ENCODE measurements around the gene HSPA12B. TPM values are rescaled to one million over a fixed set of nuclear protein-coding genes. Genes with fewer than 3 reads are reported as not detected.
A peak's percentile ranks its signal among the peaks of the same experiment; 100 is the strongest.

HSPA12B gene
- total and polyA plus RNA-seq, 2 of the 13 experiments (the other 11 are each of a cell fraction or from before 2014, with no cell fraction given), result 0.01 TPM; not detected in 1

DNA sequence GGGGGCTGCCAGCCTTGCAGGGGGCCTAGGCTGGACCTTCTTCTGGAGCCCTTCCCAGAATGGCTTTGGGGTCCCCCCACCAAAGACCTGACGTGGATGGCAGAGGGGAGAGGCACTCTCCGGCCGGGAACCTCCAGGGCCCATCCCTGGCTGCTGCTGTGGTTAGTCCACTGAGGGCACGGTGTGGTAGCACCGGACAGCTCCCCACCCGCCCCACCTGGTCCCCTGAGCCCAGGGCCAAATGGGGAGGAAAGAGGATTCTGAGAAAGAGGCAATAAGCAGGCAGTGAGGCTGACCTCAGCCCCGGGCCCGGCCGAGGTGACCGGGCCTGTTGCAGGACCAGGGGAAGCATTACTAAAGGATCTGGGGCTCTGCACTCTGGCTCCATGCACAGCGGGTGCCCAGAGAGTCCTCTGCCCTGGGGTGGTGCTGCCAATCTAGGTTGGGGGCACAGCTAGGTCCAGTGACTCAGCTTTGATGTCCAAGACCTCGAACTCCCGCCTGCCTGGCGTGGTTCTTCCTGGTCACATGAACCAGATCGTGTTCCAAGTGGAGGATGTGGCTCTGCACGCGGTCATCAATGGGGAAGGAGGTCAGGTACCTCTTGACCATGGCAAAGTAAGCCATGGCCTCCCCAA lies 51.9 kb downstream of the HSPA12B start (continued):
- TF ChIP-seq NRL (CRISPR knock-in tag; IDR thresholded peaks at IDR 0.05; ENCODE audit: borderline replicate concordance) (0 out of 2 replicates have a peak, but pooled peaks have one; percentile 63), RBM22 (optimal IDR thresholded peaks at IDR 0.05; ENCODE audit: low read length) (peak; percentile 27), YEATS4 (CRISPR knock-in tag; IDR thresholded peaks at IDR 0.05; ENCODE audit: borderline replicate concordance) (no peak), RBFOX2 (IDR thresholded peaks at IDR 0.05; ENCODE audit: low read depth, low read length) (peak; percentile 43; the same call in 1 of the 2 replicates), TBL1XR1 (IDR thresholded peaks at IDR 0.05; ENCODE audit: borderline replicate concordance, low read length, partially characterized antibody) (no peak), FOXK2 (IDR thresholded peaks at IDR 0.05) (no peak)
- TF ChIP-seq, protein P1, sequence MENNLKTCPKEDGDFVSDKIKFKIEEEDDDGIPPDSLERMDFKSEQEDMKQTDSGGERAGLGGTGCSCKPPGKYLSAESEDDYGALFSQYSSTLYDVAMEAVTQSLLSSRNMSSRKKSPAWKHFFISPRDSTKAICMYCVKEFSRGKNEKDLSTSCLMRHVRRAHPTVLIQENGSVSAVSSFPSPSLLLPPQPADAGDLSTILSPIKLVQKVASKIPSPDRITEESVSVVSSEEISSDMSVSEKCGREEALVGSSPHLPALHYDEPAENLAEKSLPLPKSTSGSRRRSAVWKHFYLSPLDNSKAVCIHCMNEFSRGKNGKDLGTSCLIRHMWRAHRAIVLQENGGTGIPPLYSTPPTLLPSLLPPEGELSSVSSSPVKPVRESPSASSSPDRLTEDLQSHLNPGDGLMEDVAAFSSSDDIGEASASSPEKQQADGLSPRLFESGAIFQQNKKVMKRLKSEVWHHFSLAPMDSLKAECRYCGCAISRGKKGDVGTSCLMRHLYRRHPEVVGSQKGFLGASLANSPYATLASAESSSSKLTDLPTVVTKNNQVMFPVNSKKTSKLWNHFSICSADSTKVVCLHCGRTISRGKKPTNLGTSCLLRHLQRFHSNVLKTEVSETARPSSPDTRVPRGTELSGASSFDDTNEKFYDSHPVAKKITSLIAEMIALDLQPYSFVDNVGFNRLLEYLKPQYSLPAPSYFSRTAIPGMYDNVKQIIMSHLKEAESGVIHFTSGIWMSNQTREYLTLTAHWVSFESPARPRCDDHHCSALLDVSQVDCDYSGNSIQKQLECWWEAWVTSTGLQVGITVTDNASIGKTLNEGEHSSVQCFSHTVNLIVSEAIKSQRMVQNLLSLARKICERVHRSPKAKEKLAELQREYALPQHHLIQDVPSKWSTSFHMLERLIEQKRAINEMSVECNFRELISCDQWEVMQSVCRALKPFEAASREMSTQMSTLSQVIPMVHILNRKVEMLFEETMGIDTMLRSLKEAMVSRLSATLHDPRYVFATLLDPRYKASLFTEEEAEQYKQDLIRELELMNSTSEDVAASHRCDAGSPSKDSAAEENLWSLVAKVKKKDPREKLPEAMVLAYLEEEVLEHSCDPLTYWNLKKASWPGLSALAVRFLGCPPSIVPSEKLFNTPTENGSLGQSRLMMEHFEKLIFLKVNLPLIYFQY (CRISPR knock-in tag; IDR thresholded peaks at IDR 0.05; ENCODE audit: borderline replicate concordance), result no peak

DNA sequence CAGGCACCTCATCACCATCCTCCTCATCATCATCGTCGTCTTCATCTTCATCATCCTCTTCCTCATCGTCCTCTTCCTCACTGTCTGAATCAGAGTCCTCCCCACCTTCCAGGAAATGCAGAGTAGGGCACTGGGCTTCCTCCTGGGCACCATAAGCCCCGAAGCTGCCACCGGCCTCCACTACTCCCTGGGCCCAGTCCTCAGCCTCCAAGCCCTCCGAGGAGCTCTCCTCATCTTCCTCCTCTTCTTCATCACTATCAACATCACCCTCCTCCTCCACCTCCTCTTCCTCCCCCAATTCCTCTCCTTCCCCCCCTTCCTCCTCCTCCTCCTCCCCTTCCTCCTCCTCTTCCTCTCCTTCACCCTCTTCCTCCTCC lies 52.4 kb downstream of the HSPA12B start:
- peaks cover 0 to 18% of the 10 kb centered on the region in 2 experiments; a peak in 3 of 5 replicates for H3K27me3 ChIP-seq (ENCODE audit: control insufficient read depth in 1 of 2, insufficient read depth in 2 of 2, low read length in 2 of 2)
- DNase-seq (ENCODE audit: low spot score), result no peak
- in situ Hi-C loops (cut with HindIII; ENCODE audit: extremely low pct_ligation_motif_present, low pct_unique_long_range_greater_than_20kb), result loop anchor here (5.0 kb wide), 2 partner anchors 32 to 62 kb away; partner anchors contain the start of gene MAVS
- ChIA-PET POLR2A (interaction anchor here (7.6 to 10.4 kb wide), 2 partner anchors 17 to 35 kb away, joined by 74 to 134 read pairs; partner anchors contain the start of genes ADISSP and AP5S1), CTCF (ENCODE audit: low intra/inter-chr PET ratio, low total read pairs) (interaction anchor here (4.6 kb wide), 1 partner anchor 34 kb away, joined by 119 read pairs; the partner anchor contains the start of gene AP5S1)
- H3K79me2 ChIP-seq (ENCODE audit: insufficient read depth, low read length), result peaks cover 9% of the 10 kb centered on the region
- no peaks in the 10 kb centered on the region for H3K36me3 ChIP-seq (replicated peaks in 1 of 2; ENCODE audit: control insufficient read depth in 1 of 2, insufficient read depth in 2 of 2, low read length in 2 of 2)
- H3K27ac ChIP-seq (ENCODE audit: extremely low read length, insufficient read depth, low read length), result no peak overlapping the region
- no peaks in the 10 kb centered on the region for H3K9me3 ChIP-seq (ENCODE audit: low read length)
- 95% methylated on average over 6 of the region's 6 CpGs for WGBS (ENCODE audit: low lambda C conversion rate)
- H3K9ac ChIP-seq (ENCODE audit: insufficient read depth, low read depth, low read length), result no peak overlapping the region
- H4K20me1 ChIP-seq (ENCODE audit: insufficient read depth, low read length), result peaks cover 5% of the 10 kb centered on the region; the same call in 1 of the 2 replicates
- no peak for FAIRE-seq
- no peak overlapping the region for H3K4me3 ChIP-seq (replicated peaks in 1 of 3; ENCODE audit: insufficient read depth in 1 of 3, low read depth in 2 of 3, low read length in 3 of 3)
- no peak for ATAC-seq
- intact Hi-C loops (cut with micrococcal nuclease; ENCODE audit: unreplicated experiment), result loop anchor here (5.0 kb wide), 1 partner anchor 307 kb away; no protein-coding TSS in a partner anchor
- H2AFZ ChIP-seq (ENCODE audit: low read length), result no peak overlapping the region
- BruUV-seq (replicated peaks), result no TSS peak
- H3K4me2 ChIP-seq (ENCODE audit: low read depth, low read length), result peak overlapping the region; percentile 94
- H3K4me1 ChIP-seq (ENCODE audit: insufficient read depth, low read length), result peaks cover 83% of the 10 kb centered on the region
- TF ChIP-seq, protein P2, sequence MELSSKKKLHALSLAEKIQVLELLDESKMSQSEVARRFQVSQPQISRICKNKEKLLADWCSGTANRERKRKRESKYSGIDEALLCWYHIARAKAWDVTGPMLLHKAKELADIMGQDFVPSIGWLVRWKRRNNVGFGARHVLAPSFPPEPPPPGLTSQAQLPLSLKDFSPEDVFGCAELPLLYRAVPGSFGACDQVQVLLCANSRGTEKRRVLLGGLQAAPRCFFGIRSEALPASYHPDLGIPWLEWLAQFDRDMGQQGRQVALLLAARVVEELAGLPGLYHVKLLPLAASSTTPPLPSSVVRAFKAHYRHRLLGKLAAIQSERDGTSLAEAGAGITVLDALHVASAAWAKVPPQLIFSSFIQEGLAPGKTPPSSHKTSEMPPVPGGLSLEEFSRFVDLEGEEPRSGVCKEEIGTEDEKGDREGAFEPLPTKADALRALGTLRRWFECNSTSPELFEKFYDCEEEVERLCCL (CRISPR knock-in tag; IDR thresholded peaks at IDR 0.05; ENCODE audit: borderline replicate concordance), result no peak
- TF ChIP-seq HIVEP1 (CRISPR knock-in tag; IDR thresholded peaks at IDR 0.05) (no peak), KLF16 (CRISPR knock-in tag; IDR thresholded peaks at IDR 0.05) (no peak), RBM22 (optimal IDR thresholded peaks at IDR 0.05; ENCODE audit: low read length) (peak; percentile 3), ZNF263 (CRISPR knock-in tag; IDR thresholded peaks at IDR 0.05) (peak; percentile 92)
- TF ChIP-seq, protein P3, sequence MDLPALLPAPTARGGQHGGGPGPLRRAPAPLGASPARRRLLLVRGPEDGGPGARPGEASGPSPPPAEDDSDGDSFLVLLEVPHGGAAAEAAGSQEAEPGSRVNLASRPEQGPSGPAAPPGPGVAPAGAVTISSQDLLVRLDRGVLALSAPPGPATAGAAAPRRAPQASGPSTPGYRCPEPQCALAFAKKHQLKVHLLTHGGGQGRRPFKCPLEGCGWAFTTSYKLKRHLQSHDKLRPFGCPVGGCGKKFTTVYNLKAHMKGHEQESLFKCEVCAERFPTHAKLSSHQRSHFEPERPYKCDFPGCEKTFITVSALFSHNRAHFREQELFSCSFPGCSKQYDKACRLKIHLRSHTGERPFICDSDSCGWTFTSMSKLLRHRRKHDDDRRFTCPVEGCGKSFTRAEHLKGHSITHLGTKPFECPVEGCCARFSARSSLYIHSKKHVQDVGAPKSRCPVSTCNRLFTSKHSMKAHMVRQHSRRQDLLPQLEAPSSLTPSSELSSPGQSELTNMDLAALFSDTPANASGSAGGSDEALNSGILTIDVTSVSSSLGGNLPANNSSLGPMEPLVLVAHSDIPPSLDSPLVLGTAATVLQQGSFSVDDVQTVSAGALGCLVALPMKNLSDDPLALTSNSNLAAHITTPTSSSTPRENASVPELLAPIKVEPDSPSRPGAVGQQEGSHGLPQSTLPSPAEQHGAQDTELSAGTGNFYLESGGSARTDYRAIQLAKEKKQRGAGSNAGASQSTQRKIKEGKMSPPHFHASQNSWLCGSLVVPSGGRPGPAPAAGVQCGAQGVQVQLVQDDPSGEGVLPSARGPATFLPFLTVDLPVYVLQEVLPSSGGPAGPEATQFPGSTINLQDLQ (CRISPR knock-in tag; IDR thresholded peaks at IDR 0.05), result no peak

Data from HepG2 (cell line).